HG03460 (cell line): ENCODE results near the gene PGGHG.
"Not testable (repeated sequence)": the region's sequence is repeated elsewhere in the genome, so short reads cannot be mapped to it uniquely, and the experiment has no call there.

ENCODE experiments used
- ATAC-seq: cut with Tn5 transposase; IDR thresholded peaks from one replicate; pipeline ENCODE4 v1.9.1; 2021; ENCODE audit not compliant: unreplicated experiment

The PGGHG gene

DNA sequence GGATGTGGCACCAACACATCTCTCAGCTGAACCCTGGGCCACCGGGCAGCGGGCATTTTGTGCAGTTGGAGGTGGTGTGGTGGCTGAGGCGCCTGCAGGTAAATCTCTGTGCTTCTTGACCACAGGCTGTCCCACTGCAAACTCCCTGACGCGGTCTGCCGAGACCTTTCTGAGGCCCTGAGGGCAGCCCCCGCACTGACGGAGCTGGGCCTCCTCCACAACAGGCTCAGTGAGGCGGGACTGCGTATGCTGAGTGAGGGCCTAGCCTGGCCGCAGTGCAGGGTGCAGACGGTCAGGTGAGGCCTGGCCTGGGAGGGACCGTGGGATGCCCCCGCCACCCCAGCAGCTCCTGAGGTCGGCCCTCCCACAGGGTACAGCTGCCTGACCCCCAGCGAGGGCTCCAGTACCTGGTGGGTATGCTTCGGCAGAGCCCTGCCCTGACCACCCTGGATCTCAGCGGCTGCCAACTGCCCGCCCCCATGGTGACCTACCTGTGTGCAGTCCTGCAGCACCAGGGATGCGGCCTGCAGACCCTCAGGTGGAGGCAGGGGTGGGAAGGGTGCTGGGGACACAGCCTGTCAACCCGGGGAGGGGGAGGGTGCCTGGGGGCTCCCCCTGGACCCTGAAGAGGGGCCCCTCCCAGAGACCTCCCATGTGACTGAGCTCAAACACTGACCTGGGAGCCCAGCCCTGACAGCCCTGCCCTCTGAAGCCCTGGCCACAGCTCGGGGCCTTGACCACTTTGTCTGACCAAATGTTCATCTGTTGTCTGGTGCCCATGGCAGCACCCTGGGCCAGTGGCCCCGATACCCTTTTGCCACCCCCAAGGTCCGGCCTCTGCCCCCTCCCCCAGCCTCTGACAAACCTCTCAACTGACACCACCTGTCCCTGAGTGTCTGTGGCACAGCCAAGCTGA, 4.6 kb upstream of the PGGHG start:
- ATAC-seq: no peak

DNA sequence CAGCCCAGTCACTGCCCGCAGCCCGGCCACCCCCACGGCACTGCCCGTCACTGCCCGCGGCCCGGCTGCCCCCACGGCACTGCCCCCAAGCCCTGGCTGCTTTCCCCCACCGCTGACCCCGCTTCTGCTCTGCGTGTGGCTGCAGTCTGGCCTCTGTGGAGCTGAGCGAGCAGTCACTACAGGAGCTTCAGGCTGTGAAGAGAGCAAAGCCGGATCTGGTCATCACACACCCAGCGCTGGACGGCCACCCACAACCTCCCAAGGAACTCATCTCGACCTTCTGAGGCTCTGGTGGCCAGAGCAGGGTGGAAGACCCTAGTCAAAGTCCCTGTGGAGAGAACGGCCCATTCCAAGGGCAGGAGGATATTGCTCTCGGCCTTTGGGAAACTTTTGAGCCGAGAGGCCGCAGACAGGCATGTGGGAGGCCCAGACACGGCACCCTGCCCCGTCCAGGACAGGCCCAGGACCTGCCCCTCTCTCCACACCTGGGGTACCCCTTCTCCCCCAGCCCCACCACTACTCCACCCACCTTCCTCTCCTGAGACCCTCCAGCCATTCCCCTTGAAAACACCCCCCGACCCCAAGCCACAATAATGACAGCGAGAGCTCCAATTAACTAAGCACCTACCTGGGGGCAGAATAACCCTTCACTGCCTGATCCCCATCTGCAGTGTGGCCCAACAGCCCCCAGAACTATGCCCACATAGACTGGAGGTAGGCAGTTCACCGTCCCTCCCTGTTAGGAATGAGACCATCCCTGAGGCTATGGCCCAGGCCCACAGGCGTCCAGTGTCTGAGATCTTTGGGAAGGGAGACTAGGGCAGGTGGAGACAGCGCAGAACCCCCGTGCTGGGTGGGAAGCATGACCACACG, 3.7 kb upstream of the PGGHG start:
- ATAC-seq: no peak

DNA sequence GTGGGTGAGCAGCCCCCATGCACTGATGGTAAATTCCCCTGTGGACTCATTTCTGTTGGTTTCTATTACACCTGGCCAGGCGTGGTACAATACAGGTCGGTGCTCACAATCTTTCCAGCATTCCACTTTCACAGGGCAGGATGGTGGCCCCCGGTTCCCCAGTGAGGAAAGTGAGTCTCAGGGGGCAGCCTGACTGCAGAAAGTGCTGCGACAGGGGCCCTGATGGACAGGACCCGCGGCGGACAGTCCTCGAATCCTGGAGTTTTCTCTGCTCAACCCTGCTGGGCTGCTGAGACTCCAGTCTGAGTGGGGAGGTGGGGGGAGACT, 3.1 kb upstream of the PGGHG start:
- ATAC-seq: no peak

DNA sequence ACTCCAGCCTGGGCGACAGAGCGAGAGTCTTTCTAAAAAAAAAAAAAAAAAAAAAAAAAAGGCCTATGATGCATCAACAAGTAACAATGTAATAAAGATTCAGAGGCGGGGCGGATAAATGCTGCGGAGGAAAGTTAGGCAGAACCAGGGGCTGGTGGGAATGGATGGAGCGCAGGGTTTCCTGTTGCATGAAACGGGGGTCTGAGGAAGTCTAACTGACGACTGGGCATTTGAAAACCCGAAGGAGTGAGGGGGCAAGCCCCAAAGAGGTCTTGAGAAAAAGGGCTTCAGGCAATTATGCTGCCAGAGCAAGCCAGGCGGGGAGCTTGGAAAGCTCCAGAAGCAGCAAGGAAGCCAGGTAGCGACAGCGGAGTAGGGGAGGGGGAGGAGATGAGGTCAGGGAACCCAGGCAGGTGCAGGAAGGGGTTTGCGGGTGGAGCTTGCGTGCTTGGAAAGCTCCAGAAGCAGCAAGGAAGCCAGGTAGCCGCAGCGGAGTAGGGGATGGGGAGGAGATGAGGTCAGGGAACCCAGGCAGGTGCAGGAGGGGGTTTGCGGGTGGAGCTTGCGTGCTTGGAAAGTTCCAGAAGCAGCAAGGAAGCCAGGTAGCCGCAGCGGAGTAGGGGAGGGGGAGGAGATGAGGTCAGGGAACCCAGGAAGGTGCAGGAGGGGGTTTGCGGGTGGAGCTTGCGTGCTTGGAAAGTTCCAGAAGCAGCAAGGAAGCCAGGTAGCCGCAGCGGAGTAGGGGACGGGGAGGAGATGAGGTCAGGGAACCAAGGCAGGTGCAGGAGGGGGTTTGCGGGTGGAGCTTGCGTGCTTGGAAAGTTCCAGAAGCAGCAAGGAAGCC, 1.7 kb upstream of the PGGHG start:
- ATAC-seq: not testable (repeated sequence)

DNA sequence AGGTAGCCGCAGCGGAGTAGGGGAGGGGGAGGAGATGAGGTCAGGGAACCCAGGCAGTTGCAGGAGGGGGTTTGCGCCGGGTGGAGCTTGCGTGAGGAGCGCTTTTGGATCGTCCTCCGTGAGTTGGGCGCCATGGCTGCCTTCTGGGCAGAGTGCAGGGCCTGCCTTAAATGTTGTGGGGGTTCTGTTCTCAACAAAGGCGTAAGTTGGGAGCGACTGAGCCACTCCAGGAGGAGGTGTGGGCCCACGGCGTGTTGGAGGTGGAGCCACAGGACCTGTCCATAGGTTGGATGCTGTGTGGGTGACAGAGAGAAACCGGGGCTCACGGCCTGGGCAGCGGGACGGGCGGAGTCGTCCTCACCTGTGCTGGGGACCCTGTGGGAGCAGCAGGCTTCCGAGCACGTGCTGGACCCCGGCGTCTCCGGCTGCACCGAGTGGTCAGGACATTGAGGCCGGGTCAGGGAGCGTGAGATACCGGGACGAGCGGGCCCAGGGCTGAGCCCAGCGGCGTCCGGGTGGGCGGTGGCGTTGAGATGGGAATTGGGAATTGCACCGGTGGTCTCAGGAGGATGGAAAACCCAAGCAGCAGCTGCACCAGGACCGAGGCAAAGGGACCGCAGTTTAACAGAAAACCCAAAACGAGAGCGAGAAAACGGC, 977 bp upstream of the PGGHG start:
- ATAC-seq: no peak

DNA sequence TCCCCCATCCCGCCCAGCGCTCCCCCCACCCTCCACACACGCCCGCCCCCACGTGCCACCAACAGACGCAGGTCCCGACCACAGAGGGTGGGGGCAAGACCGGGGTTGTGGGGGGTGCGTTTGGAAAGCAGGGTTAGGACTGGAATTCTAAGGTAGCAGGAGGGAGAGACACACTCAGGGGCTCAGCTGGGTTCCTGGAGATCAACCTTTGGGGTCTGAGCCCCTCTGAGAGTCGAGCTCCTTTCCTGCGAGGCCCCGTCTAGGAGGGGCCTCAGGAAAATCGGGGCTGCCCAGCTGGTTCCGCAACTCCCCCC, 429 bp downstream of the PGGHG start:
- no peak for ATAC-seq

DNA sequence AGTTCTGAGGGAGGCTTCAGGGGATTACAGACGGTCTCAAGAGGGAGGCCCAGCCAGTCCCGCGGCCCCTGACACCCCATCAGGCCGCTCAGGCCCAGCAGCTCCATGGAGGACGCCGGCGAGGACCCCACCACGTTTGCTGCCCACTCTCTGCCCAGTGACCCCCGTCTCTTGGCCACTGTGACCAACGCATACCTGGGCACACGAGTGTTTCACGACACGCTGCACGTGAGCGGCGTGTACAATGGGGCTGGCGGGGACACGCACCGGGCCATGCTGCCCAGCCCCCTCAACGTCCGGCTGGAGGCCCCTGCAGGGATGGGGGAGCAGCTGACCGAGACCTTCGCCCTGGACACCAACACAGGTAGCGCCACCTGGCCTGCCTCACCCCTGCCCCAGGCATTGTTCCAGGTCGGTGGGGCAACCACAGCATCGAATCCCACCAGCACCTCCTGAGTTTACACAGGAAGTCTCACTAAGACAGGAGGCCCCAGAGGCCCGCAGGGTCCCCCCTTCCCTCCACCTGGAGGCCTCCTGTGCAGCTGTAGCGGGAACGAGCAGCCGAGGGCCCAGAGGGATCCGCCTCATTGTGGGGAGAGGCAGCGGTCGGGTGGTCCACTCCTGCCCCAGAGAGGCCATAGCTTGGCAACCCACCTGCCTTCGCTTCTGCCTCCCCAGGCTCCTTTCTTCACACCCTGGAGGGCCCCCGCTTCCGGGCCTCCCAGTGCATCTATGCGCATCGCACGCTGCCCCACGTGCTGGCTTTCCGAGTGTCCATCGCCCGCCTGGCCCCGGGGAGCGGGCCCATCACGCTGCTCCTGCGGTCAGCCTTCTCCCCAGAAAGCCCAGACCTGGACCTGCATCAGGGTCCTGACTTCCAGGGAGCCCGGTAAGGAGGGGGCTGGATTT, 1.0 kb downstream of the PGGHG start:
- no peak for ATAC-seq

DNA sequence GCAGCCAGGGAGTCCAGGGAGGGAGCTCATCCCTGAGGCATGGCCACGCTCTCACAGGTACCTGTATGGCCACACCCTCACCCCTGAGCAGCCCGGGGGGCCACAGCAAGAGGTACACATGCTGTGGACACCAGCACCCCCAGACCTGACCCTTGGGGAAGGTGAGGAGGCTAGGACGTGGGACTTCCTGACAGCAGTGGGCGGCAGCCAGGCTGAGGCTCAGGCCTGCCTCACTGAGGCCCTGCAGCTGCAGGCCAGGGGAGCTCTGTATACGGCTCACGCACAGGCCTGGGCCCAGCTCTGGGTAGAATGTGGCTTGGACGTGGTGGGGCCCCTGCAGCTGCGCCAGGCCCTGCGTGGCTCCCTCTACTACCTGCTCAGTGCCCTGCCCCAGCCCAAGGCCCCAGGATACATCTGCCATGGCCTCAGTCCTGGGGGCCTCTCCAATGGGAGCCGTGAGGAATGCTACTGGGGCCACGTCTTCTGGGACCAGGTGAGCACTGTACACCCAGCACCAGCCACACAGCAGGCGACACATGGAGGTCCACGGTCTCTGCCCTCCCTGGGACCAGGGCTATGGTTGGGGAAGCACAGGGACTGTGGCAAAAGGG, 1.8 kb downstream of the PGGHG start:
- ATAC-seq: no peak

DNA sequence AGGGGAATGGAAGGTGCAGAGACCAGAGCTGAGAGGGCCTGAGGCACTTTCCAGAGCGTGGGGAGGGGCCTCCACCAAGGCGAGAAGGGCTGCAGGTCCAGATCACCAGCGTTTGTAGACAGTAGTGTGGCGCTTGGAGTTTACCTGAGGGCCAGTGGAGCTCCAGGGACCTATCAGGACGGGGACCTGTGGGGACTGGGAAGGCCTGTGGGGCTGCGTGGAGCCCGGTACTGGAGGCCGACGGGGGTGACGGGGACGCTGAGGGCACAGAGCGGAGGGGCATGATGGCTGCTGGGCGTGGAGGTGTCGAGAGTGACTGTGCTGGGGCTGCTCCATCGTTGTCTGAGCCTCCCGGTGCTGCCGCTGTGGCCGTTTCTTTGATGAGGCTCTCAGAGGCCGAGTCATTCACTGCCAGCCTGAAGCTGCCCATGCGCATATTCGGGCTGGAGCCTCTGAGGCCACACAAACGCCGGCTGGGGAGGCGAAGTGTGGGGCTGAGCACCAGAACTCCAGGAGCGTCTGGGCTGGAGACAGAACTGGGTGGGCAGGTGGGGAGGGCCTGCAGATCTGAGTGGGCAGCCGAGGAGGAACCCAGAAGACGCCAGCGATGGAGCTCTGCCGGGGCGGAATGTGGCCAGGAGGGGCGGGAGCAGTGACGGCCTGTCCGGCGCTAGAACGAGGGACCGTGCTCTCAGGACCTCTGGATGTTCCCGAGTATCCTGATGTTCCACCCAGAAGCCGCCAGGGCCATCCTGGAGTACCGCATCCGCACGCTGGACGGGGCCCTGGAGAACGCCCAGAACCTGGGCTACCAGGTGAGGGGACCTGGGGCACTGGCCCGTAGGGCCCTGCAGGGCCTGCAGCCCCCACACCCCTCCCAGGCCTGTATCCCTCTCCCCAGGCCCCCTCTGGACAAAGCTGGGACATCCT, 2.6 kb downstream of the PGGHG start:
- ATAC-seq: no peak

DNA sequence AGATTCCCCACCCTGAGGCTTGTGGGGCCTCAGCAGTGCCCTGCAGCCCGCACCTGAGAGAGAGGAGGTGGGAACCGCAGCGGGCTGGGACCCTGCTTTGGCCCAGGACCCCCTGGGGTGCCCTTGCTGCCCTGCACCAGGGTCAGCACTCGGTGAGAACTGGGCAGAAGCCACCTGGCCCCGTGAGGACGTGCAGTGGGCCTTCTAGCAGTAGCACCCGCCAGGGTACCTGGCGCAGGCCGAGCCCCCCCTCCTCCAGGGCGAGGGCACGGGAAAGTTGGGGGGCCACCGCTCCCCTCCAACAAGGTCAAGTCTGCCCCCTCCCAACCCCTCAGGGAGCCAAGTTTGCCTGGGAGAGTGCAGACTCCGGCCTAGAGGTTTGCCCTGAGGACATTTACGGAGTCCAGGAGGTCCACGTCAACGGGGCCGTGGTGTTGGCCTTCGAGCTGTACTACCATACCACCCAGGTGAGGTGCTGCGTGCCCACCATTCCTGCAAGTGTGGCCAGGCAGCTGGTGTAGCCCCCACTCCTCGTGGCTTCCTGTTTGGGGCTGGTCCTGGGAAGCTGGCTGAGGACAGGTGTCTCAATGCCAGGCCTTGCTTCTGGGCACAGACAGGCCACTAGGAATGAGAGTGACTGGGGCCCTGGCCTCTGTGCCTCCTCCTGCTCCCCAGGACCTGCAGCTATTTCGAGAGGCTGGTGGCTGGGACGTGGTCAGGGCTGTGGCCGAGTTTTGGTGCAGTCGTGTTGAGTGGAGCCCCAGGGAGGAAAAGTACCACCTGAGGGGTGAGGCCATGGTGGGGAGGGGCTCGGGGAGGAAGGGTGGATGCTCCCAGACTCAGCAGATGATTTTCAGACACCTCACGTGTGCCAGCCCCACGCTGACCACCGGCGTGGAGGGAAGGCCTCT, 3.5 kb downstream of the PGGHG start:
- no peak for ATAC-seq

DNA sequence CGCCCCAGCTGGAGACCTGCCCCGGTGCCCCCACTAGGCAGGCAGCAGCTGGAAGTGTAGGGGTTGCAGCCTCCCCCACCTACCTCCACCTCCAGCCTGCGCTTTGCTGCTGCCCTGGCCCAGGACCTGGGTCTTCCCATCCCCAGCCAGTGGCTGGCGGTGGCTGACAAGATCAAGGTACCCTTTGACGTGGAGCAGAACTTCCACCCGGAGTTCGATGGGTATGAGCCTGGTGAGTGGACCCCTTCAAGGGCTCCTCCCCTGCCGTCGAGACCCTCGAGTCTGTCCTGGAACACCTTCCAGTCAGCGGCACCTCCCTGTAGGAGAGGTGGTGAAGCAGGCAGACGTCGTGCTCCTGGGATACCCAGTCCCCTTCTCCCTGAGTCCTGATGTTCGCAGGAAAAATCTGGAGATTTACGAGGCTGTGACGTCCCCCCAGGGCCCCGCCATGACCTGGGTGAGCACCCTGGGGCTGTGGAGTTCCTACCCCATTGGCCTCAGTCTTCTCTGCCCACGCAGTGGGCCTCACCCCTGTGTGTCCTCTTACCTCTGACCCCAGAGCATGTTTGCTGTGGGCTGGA, 4.4 kb downstream of the PGGHG start:
- no peak for ATAC-seq

DNA sequence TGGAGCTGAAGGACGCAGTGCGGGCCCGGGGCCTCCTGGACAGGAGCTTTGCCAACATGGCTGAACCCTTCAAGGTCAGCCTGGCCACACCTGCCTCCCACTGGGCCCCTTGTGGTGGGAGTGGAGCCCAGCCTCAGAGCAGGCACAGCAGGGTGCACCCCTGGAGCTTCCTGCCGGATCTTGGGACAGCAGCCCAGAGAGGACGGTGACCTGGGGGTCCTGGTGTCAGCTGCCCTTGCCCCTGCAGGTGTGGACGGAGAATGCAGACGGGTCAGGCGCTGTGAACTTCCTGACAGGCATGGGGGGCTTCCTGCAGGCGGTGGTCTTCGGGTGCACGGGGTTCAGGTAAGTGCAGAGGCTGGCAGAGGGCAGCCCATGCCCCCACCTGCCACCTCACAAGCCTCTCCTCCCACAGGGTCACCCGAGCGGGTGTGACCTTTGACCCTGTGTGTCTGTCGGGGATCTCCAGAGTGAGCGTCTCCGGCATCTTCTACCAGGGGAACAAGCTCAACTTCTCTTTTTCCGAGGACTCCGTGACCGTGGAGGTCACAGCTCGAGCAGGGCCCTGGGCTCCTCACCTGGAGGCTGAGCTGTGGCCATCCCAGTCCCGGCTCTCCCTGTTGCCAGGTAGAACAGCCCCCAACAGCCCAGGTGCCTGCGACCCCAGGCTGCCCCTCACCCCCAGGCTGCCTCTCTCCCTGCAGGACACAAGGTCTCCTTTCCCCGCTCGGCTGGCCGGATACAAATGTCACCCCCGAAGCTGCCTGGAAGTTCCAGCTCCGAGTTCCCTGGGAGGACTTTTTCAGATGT, 5.1 kb downstream of the PGGHG start:
- no peak for ATAC-seq

DNA sequence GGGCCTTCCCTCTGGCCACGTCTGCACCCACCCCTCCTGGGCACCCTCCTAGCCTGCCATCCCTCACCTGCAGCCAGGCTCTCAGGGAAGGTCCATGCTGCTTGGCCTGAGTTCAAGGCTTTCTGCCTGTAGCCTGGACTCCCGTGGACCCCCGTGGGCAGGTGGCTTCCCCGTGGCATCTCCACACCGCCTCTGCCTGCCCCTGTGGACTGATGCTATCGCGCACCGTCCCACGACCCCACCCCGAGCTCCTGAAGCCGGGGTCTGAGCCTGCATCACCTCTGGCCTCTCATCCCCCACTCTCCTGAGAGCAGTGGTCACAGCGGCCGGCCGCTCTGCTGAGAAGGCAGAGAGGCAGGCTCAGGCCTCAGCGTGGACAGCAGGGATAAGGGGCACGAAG, 5.9 kb downstream of the PGGHG start:
- no peak for ATAC-seq

DNA sequence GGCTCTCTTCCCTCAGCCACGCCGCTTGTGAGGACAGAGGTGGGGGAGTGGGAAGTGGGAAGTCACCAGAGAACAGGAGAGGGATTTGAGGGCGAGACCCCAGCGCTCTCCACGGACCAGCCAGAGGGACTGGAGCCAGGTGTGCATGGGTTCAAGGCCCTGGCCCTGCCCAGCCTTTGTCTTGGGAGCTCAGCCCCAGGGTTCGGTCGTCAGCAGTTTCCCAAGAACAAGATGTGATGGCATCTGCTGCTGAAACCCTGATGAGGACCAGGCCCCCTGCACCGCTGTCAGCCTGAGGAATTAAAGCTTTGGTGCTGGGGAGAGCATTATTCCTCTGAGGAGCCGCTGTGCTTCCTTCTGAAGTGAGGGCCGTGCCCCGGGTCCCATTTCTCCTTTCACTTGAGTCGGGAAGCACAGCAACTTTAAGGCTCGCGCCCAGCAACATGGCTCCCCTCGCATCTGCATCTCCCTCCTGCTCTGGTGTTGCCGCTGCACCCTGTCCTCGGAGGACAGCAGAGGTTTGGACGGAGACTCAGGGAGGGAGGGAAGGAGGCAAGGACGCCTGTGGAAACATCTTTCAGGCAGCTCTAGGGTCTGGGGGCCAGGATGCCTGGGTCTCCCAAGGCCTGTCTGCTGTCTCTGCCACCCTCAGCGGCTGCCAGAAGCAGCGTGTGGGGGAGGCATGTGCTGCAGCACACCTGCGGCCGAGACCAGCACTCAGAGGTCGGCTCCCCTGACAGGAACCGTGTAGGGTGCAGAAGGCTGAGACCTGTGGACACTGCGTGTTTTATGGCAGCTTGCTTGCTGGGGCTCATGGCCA, 6.6 kb downstream of the PGGHG start:
- ATAC-seq: no peak
